ENCODE results near the gene CALML3. TPM values are rescaled to one million over a fixed set of nuclear protein-coding genes. Genes with fewer than 3 reads are reported as not detected.

Gene CALML3
- total and polyA plus RNA-seq, 2 of the 8 experiments (the other 6 are each of a cell fraction or from before 2014, with no cell fraction given), result not detected

- Histone ChIP-seq H3K4me2 (ENCODE audit: insufficient read depth in 1 of 2, low read depth in 2 of 2, low read length in 2 of 2) (no peak overlapping the region), H4K20me1 (replicated peaks in 1 of 2; ENCODE audit: control insufficient read depth in 1 of 2, insufficient read depth in 2 of 2, low read length in 2 of 2) (peaks cover 0 to 3% of the 10 kb centered on the region in 2 experiments), H2BK12ac (ENCODE audit: low read depth, low read length) (peak overlapping the region; percentile 89; the same call in 1 of the 2 replicates), H2BK15ac (ENCODE audit: low read length) (no peak overlapping the region), H3K4ac (replicated peaks; ENCODE audit: insufficient read length, low read depth, low read length) (no peak overlapping the region), H4K91ac (replicated peaks; ENCODE audit: insufficient read length, low read length) (peak overlapping the region; percentile 3), H2AK5ac (ENCODE audit: low read depth, low read length) (peak overlapping the region; percentile 83; the same call in 1 of the 2 replicates), H3K4me3 (ENCODE audit: extremely low read depth in 1 of 4, insufficient read depth in 2 of 4, low read depth in 3 of 4, low read length in 4 of 4) (no peak overlapping the region), H3K23me2 (ENCODE audit: low read depth, low read length) (peaks cover 10% of the 10 kb centered on the region; the same call in 1 of the 2 replicates), H2BK20ac (ENCODE audit: low read length) (no peak overlapping the region; the same call in 1 of the 2 replicates), H3K36me3 (ENCODE audit: control insufficient read depth in 2 of 4, insufficient read depth in 4 of 4, low read length in 3 of 4) (no peaks in the 10 kb centered on the region), H2BK5ac (ENCODE audit: low read depth, low read length) (no peak overlapping the region), H3K9me3 (ENCODE audit: insufficient read depth in 2 of 2, low read depth in 1 of 2, low read length in 1 of 2) (peaks cover 6 to 7% of the 10 kb centered on the region in 2 experiments; a peak in 2 of 4 replicates), H3K79me2 (ENCODE audit: control insufficient read depth in 1 of 2, insufficient read depth in 2 of 2, low read length in 2 of 2) (no peaks in the 10 kb centered on the region), H3K27ac (ENCODE audit: low read depth, low read length) (no peak overlapping the region), H3K14ac (ENCODE audit: insufficient read length) (no peak overlapping the region), H2AFZ (ENCODE audit: low read length) (no peak overlapping the region), H2BK120ac (replicated peaks; ENCODE audit: low read depth, low read length) (no peak overlapping the region), H4K5ac (ENCODE audit: insufficient read length, low read depth, low read length) (no peak overlapping the region), H3K4me1 (replicated peaks in 1 of 4; ENCODE audit: control insufficient read depth in 3 of 4, insufficient read depth in 4 of 4, low read length in 3 of 4) (peaks cover 0 to 9% (median 3%) of the 10 kb centered on the region in 4 experiments; a peak in 5 of 7 replicates), H4K8ac (ENCODE audit: extremely low read depth, insufficient read depth, low read length) (no peak overlapping the region; the same call in 1 of the 2 replicates), H3K23ac (ENCODE audit: insufficient read length) (no peak overlapping the region), H3K27me3 (replicated peaks in 1 of 4; ENCODE audit: control insufficient read depth in 3 of 4, extremely low read depth in 1 of 4, insufficient read depth in 3 of 4, low read length in 3 of 4) (no peaks in the 10 kb centered on the region), H3K79me1 (ENCODE audit: low read depth, low read length) (no peaks in the 10 kb centered on the region), H3K56ac (replicated peaks; ENCODE audit: insufficient read length, low read depth, low read length) (no peak overlapping the region), H3K9ac (replicated peaks in 1 of 4; ENCODE audit: extremely low read depth in 1 of 4, low read depth in 3 of 4, low read length in 3 of 4) (no peak overlapping the region), H3K18ac (ENCODE audit: extremely low read depth, low read length) (no peak overlapping the region)
- no peak for FAIRE-seq
- ChIA-PET CTCF (ENCODE audit: partially characterized antibody) (interaction anchor here (0.6 to 1.4 kb wide), 4 partner anchors 9 to 137 kb away, joined by 3 to 6 read pairs (median 3); no protein-coding TSS in a partner anchor), POLR2A (ENCODE audit: partially characterized antibody) (interaction anchor here (0.9 kb wide), 2 partner anchors 30 to 47 kb away, joined by 3 read pairs; no protein-coding TSS in a partner anchor)
- no peak for DNase-seq (ENCODE audit: low read depth in 1 of 2, low spot score in 2 of 2)
- TF ChIP-seq SIN3A (conservative IDR thresholded peaks at IDR 0.05 in 1 of 2, IDR thresholded peaks at IDR 0.05 in 1 of 2; ENCODE audit: low read depth in 1 of 2, low read length in 2 of 2) (no peak), KDM4A (IDR thresholded peaks at IDR 0.05; ENCODE audit: low read depth, low read length, severe bottlenecking) (no peak)
- 95% methylated on average over 13 of the region's 13 CpGs; no CpG with 5 or more reads in 1 of the 2 experiments for WGBS, 2 experiments (ENCODE audit: extremely low coverage in 1 of 2, insufficient coverage in 1 of 2, insufficient read length in 1 of 2, insufficient replicate concordance in 2 of 2, low coverage in 1 of 2, low lambda C conversion rate in 2 of 2, missing lambda C conversion rate in 1 of 2)
These were observed 31.7 kb upstream of the CALML3 start for GRCh38 chr10:5492929-5493576.

Measured in H1 (cell line).